GM18499 (cell line): Measurements from ENCODE around the gene SHISAL1.
"Not testable (repeated sequence)": the region's sequence is repeated elsewhere in the genome, so short reads cannot be mapped to it uniquely, and the experiment has no call there.

Experiments used
- ATAC-seq: cut with Tn5 transposase; IDR thresholded peaks from one replicate; pipeline ENCODE4 v1.9.1; 2021; ENCODE audit warnings: moderate number of reproducible peaks; ENCODE audit not compliant: insufficient read depth, unreplicated experiment

SHISAL1 gene

DNA sequence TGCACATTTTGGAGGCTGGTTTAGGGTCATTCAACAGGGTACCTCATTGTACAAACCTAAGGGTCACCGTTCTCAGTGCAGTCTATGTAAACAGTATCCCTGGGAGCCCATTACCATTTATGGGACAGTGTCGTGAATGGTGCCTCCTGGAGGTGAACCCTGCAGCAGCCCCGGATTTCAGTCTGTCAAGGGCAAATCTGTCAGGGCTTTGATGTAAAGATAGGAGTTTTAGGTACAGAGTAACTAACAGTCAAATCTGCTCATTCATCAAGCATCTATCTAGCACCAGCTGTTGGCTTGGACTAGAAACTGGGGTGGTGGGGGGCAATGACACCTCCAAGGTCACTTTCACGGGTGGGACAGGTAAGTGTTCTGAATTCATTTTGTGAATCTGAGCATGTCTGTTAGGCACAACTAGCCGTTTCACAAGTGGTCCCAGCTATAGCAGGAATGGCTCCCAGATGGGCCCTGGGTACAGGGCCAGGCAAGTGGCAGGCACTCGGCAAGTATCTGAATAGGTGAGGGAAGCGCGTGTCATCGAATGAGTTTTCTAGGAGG, 68.4 kb downstream of the SHISAL1 start:
- ATAC-seq, result no peak

DNA sequence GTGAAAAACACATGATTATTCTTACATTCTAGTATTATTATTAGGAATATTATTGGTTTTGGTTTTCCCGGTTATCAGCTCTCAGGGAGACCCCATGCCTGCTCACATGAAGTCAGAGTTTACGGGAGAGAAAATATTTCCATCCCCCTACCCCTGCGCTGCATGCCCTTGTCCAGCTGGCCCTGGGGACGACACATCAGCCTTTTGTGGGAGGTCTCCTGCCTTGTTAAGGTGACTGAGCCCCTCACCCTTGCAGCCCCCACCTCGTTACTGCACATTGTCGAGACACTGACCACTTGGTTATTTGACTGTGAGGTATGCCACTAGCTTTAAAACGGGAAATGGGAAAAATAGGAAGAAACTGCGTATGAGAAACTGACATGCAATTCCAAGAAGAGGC, 69.0 kb downstream of the SHISAL1 start:
- no peak for ATAC-seq

DNA sequence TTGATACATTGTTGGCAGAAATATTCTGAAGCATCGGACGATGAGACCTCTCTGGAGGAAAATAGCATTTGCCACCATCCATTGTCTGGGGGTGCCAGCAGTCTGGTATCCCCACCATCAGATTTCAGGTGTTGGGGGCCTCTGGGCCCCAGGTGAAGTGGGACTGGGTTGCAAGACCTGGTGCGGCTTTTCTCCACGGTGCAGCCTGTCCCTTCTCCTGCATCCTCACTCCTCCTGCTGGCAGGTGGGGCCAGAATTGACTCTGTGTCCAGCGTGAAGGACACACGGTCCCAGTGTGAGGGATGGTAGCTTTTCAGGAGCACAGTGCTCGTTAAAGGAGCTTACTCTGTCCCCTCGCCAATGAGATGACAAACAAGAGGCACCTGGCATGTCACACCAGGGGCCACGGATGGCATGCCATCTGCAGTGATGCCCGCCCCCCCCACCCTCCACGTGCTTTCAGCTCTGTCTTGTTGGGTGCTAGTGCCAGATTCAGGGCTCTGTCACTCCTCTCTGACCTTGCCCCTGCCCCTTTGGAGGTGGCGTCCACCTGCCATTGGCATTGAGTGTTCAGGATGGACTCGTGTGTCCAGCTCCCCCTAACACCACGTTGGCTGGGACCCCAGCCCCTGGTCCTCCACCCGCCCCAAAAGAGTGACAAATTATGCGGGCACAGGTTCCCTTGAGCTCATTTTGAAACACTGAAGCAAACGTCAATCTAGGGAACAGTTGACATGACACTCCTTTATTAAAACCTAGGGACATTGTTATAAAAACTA, 69.6 kb downstream of the SHISAL1 start:
- no peak for ATAC-seq

DNA sequence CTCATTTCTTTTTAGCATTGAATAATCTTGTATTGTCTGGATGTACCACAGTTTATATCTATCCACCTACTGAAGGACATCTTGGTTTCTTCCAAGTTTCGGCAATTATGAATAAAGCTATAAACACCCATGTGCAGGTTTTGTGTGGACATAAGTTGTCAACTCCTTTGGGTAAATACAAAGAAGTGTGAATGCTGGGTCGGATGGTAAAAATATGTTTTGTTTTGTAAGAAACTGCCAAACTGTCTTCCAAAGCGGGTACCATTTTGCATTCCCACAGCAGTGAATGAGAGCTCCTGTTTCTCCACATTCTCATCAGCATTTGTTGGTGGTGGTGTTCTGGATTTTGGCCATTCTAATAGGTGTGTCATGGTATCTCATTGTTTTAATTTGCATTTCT, 71.6 kb downstream of the SHISAL1 start:
- not testable (repeated sequence) for ATAC-seq

DNA sequence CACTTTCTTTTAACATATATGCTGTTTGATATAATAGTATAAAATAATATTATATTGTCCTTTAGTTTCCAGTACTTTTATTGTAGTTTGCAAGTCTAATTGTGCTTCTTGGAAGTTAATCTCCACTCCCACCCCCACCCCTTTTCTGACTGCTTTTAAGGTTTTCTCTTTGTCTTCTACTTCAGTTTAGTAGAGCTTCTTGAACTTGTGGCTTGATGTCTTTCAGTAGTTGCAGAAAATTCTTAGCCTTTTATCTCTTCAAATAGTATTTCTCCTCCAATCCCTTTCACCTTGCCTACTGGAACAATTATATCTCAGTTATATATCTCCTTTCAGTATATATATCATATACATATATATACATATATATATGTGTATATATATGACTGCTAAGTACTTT, 75.5 kb downstream of the SHISAL1 start:
- no peak for ATAC-seq

DNA sequence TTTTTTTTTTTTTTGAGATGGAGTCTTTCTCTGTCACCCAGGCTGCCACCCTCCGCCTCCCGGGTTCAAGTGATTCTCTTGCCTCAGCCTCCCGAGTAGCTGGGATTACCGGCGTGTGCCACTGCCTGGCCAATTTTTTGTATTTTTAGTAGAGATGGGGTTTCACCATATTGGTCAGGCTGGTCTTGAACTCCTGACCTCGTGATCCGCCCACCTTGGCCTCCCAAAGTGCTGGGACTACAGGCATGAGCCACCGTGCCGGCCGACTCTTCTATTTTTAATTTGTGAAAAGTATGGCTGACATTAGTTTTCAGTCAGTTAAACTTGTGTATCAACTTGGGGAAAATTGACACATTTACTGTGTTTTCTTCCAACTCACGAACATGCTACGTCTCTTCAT, 78.4 kb downstream of the SHISAL1 start:
- not testable (repeated sequence) for ATAC-seq

DNA sequence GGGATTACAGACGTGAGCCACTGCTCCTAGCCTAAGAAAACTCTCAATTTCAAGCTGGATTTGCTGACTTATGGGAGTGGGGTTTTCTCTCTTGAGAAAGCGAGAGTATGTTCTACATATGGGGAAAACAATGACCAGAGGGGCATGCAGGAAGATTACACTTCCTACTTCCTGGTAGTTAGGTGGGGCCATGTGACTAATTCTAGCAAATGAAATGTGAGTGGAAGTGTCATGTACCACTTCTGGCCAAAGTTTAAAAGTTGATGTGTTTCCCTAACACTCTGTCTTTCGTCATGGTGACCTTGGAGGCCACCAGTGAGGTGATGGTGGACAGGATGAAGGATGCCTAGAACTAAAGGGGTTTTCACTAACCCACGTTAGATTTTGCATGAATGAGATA, 81.5 kb downstream of the SHISAL1 start:
- no peak for ATAC-seq

DNA sequence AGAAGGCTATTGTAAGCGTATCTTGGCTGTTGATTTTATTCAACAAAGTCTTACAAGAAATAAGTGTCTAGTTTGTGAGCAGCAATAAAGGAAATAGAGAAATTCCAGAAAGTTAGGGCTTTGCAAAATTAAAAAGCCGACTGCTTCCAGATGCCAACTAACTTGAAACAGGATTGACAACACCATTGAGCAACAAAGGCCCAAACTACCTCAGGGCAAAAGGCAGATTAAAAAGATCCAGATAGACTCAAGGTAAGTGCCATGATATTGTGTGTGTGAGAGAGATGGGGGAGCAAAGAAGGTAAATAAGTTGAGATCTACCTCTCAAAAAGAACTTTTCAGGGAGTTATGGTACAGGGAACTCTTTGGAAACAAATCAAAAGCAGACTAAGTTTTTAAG, 82.9 kb downstream of the SHISAL1 start:
- ATAC-seq, result no peak

DNA sequence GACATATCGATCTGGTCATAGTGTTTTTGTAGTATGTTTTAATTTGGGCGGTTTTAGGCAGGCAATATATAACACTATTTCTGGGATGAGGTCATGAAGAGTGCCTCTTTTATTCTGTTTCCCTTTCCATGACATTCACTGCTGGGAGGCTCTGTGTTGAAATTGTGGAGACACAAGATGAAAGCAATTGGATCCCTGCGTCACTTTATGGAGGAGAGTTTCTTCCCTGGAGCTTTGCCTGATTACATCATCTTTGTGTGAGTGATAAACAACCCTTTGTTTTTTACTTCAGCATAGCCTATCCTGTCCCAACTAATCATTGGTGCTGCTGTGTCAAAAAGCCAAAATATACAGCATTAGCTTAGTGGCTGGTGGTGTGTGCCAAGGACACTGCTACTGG, 83.4 kb downstream of the SHISAL1 start:
- no peak for ATAC-seq

DNA sequence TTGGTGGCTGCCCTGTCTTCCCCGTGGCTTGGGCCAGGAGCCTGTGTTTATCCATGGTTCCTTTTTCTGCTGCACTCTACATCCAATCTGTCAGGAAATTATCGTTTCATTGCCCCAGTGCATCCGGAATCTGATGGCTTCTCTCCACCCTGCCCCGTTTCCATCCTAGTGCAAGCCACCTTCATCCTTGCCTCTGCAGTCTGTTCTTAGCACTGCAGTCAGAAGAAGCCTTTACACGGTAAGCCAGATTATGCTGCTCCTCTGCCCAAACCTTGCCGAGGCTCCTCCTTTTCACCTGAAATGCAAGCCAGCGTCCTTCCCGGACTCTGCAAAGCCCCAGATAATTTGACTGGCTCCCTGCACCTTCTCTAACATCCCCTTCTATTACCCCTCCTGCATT, 86.9 kb downstream of the SHISAL1 start:
- no peak for ATAC-seq

DNA sequence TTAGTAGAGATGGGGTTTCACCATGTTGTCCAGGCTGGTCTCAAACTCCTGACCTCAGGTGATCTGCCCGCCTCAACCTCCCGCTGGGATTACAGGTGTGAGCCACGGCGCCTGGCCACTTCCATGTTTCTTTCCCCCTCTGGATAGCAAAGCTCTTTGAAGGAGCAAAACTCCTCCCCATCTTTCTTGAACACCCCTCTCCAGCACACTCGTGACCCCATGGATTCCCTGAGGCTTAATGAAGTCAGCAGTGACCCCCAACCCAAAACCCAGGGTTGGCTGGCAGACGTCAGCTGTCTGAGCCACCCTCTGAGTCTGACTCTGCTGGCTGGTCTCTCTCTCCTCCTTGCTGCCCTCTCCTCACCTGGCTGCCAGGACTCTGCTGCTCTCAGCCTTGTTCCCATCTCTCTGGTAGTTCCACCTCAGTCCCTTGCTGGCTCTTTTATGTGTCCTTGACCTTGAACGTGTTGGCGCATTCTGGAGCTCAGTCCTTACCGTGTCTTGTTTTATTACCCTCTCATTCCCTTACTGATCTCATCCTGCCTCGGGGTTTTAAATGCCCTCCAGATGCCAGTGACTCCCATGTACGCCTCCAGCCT, 87.6 kb downstream of the SHISAL1 start:
- no peak for ATAC-seq

DNA sequence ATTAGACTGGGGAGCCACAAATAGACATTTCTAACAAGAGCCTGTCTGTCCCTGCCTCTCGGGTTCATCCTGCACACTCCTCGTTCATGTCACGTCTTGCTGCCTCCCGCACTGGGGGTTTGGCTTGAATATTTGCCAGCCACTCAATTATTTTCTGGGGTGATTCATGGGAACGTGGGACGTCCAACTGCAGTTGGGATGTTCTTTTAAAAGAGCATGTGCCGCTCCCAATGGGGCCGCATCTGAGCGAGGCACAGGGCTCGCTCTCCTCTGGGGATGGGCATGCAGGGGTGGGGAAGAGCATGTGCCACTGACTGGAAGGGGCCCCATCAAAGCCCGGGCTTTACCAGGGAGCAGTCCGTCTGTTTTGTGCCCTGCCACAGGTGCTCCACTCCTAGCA, 88.6 kb downstream of the SHISAL1 start:
- ATAC-seq, result no peak

DNA sequence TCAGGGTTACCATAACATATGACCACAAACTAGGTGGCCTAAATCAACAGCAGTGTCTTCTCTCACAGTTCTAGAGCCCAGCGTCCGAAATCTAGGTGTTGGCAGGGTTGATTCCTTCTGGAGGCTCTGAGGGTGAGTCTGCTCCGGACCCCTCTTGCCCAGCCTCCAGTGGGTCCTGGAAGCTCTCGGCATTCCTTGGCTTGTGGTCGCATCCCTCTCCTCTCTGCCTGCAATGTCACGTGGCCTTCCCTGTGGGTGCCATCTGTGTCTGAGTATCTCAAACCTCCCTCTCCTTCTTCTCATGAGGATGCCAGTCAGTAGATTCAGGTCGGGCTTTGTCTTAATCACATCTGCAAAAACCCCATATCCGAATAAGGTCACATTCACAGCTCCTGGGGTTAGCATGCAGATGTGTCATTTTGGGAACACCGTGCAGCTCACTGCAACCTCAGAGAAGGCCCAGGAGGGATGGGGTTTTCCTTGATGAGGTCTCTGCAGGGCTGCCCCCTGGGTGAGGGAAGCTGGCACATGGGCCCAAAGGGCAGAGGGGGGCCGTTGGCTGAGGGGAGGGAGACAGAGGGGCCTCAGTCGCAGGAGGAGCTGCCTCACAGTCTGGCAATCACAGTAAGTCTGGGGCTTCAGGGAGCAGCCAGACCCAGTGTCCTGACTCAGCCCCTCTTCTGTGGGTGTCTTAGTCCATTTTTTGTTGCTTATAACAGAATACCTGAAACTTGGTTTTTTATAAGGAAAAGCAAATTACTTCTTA, 90.9 kb downstream of the SHISAL1 start:
- ATAC-seq, result no peak

DNA sequence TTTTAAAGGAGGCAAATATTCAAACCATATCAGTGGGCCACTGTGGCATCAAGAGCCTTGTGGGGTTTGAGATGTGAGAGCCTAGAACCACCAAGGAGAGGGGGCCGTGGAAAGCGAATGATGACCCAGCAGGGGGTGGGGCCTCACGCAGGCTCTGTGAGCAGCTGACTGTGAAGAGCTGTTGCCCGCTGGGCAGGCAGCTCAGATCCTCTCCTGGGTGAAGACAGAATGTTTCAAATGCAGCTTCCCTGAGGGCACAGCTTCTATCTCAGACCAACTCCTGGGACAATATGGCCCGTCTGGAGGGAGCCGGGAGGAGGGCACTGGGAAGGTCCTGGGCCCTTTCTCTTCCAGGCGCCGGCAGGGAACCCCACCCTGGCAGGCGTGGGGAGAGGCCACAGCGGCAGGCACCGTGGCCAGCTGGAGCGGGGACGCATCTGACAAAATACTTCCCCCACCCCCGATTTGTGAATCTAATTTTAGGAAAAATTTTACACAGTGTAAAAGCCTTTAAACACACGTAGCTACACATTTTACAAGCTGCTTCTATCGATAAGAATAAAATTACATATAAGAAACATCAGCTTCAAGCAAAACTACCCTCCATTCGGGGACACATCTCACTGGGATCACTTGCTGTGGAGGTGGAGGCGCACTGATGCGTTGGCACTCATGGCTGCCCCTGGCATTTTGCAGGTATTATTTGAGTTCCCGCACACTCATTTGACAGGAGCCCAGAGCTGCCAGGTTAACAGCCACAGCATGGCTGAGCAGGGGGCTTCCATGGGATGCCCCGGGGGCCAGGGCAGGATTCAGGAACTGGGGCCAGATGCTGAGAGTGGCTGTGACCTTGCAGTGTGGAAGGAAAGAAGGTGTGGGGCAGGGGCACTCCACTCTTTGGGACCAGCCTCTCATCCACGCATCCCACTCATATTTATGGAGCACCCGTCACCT, 91.7 kb downstream of the SHISAL1 start:
- no peak for ATAC-seq

DNA sequence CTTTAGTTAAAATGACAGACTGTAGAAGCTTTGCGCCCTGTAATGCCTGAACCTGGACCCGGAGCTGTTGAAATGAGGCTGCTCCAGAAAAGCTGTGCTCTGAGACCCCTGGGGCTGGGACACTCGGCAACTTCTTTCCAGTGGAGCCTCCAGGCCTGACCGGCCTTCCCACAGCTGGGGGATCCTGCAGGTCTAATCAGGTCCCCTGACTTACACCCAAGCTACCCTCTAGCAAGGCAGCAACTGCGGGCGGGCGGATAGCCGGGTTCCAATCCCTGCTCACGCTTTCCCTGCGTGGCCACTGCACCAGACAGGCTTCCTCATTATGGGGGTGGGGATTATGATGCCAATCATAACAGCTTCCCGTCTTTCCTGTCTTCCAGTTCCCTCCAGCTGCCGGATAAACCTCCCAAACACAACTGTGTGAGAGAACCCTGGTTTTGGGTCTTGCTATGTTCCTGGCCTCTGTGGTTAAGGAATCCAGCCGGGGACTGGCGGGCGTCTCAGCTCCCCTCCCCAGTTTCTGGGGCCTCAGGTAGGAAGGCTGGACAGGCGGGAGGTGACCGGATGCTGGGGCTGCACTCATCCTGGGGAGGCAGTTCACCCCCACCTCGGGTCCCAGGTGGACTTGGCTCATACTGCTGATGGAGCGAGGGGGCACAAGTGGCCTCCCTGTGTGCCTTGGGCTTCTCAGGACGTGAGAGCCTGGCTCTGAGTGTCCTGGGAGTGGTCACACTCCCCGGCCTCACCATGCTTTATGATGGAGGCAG, 93.5 kb downstream of the SHISAL1 start:
- ATAC-seq, result no peak

DNA sequence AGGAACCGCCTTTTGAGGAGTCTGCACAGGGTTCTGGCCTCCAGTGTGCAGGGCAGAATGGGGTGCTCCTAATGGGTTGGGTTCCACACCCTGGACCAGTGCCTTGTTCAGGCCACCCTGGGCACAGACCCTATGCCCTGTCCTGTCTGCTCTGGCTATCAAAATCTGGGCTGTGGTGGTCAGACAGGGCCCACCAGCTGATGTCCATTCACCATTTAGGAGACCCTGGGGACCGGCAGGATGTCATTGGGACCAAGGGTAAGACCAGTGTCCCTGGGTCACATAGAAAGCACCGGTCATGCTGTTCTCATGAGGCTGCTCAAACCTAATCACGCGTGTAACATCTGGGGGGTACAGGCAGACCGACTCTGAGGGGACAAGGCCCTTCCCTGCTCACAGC, 94.7 kb downstream of the SHISAL1 start:
- no peak for ATAC-seq

DNA sequence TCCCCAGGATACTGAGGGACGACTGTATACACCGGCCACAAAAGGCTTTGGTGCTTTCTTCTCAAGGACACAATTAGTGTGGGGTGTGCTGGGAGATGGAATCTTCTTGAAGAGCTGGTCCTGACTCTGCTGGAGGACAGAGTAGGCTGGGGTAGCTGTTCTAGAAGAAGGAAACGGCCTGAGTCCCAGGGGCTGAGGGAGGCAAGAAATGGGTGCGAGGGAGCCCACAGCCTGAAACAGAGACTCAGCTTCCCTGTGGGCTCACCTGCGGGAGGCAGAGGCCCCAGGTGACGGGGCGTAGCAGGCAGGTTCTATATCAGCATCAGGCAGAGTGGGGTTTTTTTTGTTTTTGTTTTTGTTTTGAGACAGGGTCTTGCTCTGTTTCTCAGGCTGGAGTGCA, 95.4 kb downstream of the SHISAL1 start:
- no peak for ATAC-seq

DNA sequence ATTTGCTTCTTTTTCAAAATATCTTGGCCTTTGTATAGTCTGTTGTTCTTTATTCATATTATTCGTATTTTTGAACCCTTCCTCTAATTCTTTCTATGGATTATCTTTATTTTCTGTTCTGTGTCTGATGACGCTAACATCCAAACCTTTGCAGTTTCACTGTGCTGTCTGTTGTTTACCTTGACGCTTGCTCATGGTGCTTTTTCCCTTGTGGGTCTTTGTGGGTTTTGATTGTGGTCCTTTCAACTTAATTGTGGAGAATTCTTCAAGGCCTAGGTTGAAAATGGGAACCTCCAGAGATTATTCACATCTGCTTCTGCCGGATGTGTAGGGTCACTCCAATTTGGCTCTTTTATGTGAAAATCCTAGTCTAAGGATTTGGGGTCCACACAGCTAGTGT, 97.5 kb downstream of the SHISAL1 start:
- no peak for ATAC-seq

DNA sequence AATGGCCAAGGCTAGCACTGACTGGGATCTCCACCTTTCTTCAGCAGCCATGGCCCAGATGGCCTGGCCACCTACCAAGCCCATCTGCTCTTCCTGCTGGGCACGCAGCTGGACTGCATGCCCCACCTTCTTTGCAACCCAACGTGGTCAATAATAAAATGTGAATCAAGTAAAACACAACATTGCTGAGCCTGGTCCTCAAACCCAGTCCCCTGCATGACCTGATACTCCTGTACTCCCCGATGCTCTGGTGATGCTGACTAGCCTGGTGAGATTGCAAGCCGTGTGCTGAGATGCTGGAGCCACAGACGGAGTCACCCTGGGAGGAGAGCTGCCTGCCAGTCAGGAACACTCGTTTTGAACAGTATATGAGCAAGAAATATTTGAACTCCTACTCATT, 98.0 kb downstream of the SHISAL1 start:
- no peak for ATAC-seq
